H1 (cell line): ENCODE measurements around the gene RCAN2.

ENCODE experiments used
- ASH2L ChIP-seq: fragments of 200-600, 300-600 bp; sonication (generic); IDR thresholded peaks from one replicate; pipeline ENCODE4 v1.7.1; 2017; ENCODE audit warnings: low read length
- BACH1 ChIP-seq: IDR thresholded peaks from 2 replicates; pipeline ENCODE4 v1.6.1; 2012; ENCODE audit warnings: low read length, improper control_type of control experiment
- BRCA1 ChIP-seq: IDR thresholded peaks from 2 replicates; pipeline ENCODE4 v1.6.1; 2012; ENCODE audit warnings: low read depth, low read length, improper control_type of control experiment
- CTCF ChIP-seq, 3 experiments: IDR thresholded peaks; 1 replicate in 2 of 3; 2 replicates in 1 of 3; pipeline versions ENCODE4 v1.5.1 to v1.6.1; 2011; ENCODE audit warnings: low read length in 3 of 3, mild to moderate bottlenecking in 3 of 3, inconsistent platforms in 2 of 3, low read depth in 1 of 3, moderate library complexity in 1 of 3; ENCODE audit not compliant: insufficient read depth in 1 of 3; ENCODE audit errors: control extremely low read depth in 1 of 3
- EP300 ChIP-seq, 2 experiments: IDR thresholded peaks; 1 replicate in 1 of 2; 2 replicates in 1 of 2; pipeline ENCODE4 v1.6.1; 2011 to 2012; ENCODE audit warnings: low read depth in 2 of 2, low read length in 2 of 2, mild to moderate bottlenecking in 2 of 2, borderline replicate concordance in 1 of 2, inconsistent platforms in 1 of 2, moderate library complexity in 1 of 2
- GABPA ChIP-seq: IDR thresholded peaks from 2 replicates; pipeline ENCODE4 v1.6.1; 2011; ENCODE audit warnings: mild to moderate bottlenecking, low read length, moderate library complexity, borderline replicate concordance; ENCODE audit not compliant: insufficient read depth
- HDAC2 ChIP-seq, 2 experiments: fragments of 300-600 bp in 1 of 2; sonication (generic) in 1 of 2; IDR thresholded peaks; 2 replicates each; pipeline ENCODE4 v1.6.1; 2011 to 2012; ENCODE audit warnings: low read depth in 2 of 2, low read length in 2 of 2, mild to moderate bottlenecking in 2 of 2, moderate library complexity in 2 of 2, borderline replicate concordance in 1 of 2, inconsistent platforms in 1 of 2
- POLR2A ChIP-seq, 2 experiments: IDR thresholded peaks; 1 replicate in 1 of 2; 2 replicates in 1 of 2; pipeline ENCODE4 v1.6.1; 2011; ENCODE audit warnings: low read depth in 2 of 2, low read length in 2 of 2, mild to moderate bottlenecking in 2 of 2; ENCODE audit errors: control extremely low read depth in 1 of 2
- POLR2AphosphoS5 ChIP-seq: IDR thresholded peaks from 2 replicates; pipeline ENCODE4 v1.6.1; 2011; ENCODE audit warnings: low read depth, low read length
- RAD21 ChIP-seq, 2 experiments: IDR thresholded peaks in 1 of 2; conservative IDR thresholded peaks in 1 of 2; 2 replicates each; pipeline ENCODE4 v1.6.1; 2011; ENCODE audit warnings: low read depth in 2 of 2, low read length in 2 of 2, improper control_type of control experiment in 1 of 2, inconsistent platforms in 1 of 2, mild to moderate bottlenecking in 1 of 2, moderate library complexity in 1 of 2
- RXRA ChIP-seq: IDR thresholded peaks from 2 replicates; pipeline ENCODE4 v1.6.1; 2011; ENCODE audit warnings: low read depth, mild to moderate bottlenecking, low read length, moderate library complexity; ENCODE audit not compliant: insufficient read depth
- TAF1 ChIP-seq: IDR thresholded peaks from 2 replicates; pipeline ENCODE4 v1.6.1; 2011; ENCODE audit warnings: mild to moderate bottlenecking, low read depth, low read length
- TAF7 ChIP-seq: optimal IDR thresholded peaks from 2 replicates; pipeline ENCODE3; 2011; ENCODE audit warnings: low read depth, mild to moderate bottlenecking, inconsistent platforms, low read length, moderate library complexity, borderline replicate concordance
- YY1 ChIP-seq: IDR thresholded peaks from 2 replicates; pipeline ENCODE4 v1.6.1; 2011; ENCODE audit warnings: low read depth, mild to moderate bottlenecking, low read length

- TF ChIP-seq TAF1: no peak
- TF ChIP-seq CTCF (IDR thresholded peaks at IDR 0.05; ENCODE audit: control extremely low read depth in 1 of 3, insufficient read depth in 1 of 3, low read depth in 1 of 3, low read length in 3 of 3): no peak
- no peak for TF ChIP-seq POLR2A (IDR thresholded peaks at IDR 0.05; ENCODE audit: control extremely low read depth in 1 of 2, low read depth in 2 of 2, low read length in 2 of 2)
- TF ChIP-seq HDAC2 (IDR thresholded peaks at IDR 0.05; ENCODE audit: borderline replicate concordance in 1 of 2, low read depth in 2 of 2, low read length in 2 of 2): no peak
- TF ChIP-seq TAF7: no peak
- no peak for TF ChIP-seq BACH1
- TF ChIP-seq BRCA1: no peak
- no peak for TF ChIP-seq POLR2AphosphoS5
- no peak for TF ChIP-seq YY1
- TF ChIP-seq RXRA: no peak
- no peak for TF ChIP-seq RAD21 (IDR thresholded peaks at IDR 0.05 in 1 of 2, conservative IDR thresholded peaks at IDR 0.05 in 1 of 2; ENCODE audit: low read depth in 2 of 2, low read length in 2 of 2)
- TF ChIP-seq GABPA: no peak
- no peak for TF ChIP-seq ASH2L
- no peak for TF ChIP-seq EP300 (IDR thresholded peaks at IDR 0.05; ENCODE audit: borderline replicate concordance in 1 of 2, low read depth in 2 of 2, low read length in 2 of 2)
These were observed 181.1 kb downstream of the RCAN2 start for GRCh38 chr6:46310196-46310595.
